ENCODE results near the gene FYB1. TPM values are rescaled to one million over a fixed set of nuclear protein-coding genes. Genes with fewer than 3 reads are reported as not detected.

FYB1 gene
- total RNA-seq, 2 experiments from 2014 or later, result 45.3 to 51.9 TPM

Other genes with a start within 250 kb of the FYB1 start
- 10 to 100 TPM; 22.1 to 24.0 TPM for gene RICTOR, start 145.2 kb downstream of the FYB1 start, total RNA-seq
- gene C9, start 144.9 kb upstream of the FYB1 start, total RNA-seq, result not detected
- gene DAB2, start 205.4 kb upstream of the FYB1 start, total RNA-seq, result not detected